HL-60 (cell line): ENCODE data around the gene CRYGS.

ENCODE experiments used
- GABPA ChIP-seq: IDR thresholded peaks from 2 replicates; pipeline ENCODE4 v1.6.1; 2012; ENCODE audit warnings: low read depth
- POLR2AphosphoS5 ChIP-seq: IDR thresholded peaks from 2 replicates; pipeline ENCODE4 v1.6.1; 2012; ENCODE audit warnings: low read depth
- TF ChIP-seq, protein P1 (sequence below): IDR thresholded peaks from one replicate; pipeline ENCODE4 v1.5.1; 2011; ENCODE audit warnings: low read length, control low read depth, inconsistent platforms; ENCODE audit not compliant: insufficient read depth

DNA sequence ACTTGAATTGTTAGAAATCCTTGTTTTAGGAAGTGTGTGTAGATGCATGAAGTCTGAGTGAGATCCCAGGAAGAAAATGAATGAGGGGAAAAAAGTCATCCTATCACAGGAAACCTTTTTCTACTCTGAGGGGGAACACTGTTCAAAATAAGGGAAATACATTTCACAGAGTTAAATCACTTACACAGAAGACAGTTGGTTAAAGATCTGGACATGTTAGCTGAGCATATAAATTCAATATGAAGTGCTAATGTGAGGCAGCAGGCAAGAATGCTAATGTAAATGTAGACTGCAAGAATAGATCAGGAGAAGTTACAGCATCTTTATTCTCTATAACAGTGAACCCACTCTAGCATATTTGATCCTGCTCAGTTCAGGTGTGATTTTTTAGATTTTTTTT, 20.4 kb upstream of the CRYGS start:
- TF ChIP-seq, protein P1, sequence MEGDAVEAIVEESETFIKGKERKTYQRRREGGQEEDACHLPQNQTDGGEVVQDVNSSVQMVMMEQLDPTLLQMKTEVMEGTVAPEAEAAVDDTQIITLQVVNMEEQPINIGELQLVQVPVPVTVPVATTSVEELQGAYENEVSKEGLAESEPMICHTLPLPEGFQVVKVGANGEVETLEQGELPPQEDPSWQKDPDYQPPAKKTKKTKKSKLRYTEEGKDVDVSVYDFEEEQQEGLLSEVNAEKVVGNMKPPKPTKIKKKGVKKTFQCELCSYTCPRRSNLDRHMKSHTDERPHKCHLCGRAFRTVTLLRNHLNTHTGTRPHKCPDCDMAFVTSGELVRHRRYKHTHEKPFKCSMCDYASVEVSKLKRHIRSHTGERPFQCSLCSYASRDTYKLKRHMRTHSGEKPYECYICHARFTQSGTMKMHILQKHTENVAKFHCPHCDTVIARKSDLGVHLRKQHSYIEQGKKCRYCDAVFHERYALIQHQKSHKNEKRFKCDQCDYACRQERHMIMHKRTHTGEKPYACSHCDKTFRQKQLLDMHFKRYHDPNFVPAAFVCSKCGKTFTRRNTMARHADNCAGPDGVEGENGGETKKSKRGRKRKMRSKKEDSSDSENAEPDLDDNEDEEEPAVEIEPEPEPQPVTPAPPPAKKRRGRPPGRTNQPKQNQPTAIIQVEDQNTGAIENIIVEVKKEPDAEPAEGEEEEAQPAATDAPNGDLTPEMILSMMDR: no peak
- TF ChIP-seq POLR2AphosphoS5 (no peak), GABPA (no peak)
